NCI-H510A treated with DMSO at 0.1 percent for 48 hours (cell line): ENCODE measurements around the gene TBC1D10B.

Experiments used
- DNase-seq: peaks from one replicate; lab custom pipeline; 2025; lab: John Stamatoyannopoulos, UW

TBC1D10B gene

GRCh38 chr16:30374538-30374937 is 4.2 kb upstream of the TBC1D10B start, which contains the start of gene MYL11:
Gene MYL11 (plus strand): TSS chr16:30374802. CDS start chr16:30374858, 56 bp downstream.
- DNase-seq: no peak

DNA sequence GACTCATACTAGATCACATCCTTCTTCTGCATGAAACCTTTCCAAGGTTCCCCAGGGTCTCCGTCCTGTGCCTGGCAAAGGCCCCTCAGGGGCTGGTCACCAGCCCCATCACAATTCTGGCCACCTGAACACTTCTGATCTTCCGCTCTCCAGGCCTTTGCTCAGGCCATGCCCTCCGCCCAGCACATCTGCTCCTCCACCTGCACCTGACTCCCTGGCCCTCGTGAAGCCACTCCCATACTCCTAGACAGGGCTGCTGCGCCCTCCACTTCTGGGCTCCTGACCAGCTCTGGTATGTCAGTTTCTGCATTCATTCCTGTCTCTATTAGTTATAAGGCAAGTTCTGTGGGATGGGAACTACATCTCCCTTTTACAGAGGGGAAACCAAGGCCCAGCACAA is 2.4 kb upstream of the TBC1D10B start:
- peak; percentile 38 for DNase-seq

GRCh38 chr16:30372038-30372712 is 1.9 kb upstream of the TBC1D10B start:
- DNase-seq: no peak

- DNase-seq: no peak
Measured at GRCh38 chr16:30371248-30371816, 1.0 kb upstream of the TBC1D10B start.

DNA sequence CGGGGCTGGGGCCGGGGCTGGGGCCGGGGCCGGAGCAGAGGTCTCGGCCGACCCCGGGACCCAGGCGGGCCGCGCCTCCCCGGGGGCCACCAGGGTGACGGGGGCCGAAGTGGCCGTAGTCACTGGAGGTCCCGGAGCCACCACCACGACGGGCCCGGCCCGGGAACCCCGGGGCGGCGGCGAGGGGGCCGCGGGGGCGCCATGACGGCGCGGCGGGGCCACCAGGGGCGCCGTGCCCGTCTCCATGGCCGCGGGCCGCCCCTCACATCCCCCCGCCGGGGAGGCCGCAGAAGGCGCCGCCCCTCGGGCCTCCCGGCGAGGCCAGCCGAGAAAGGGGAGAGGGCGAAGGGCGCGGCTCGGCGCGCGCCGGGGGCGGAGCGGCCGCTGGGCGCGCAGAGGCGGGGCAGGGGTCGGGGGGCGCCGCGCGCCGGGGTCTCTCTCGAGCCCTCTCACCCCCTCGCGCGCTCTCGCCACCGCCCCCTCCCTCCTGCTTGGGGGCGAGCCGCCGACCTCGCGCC is 297 bp downstream of the TBC1D10B start:
- no peak for DNase-seq

- no peak for DNase-seq
Measured at GRCh38 chr16:30369091-30369937, 980 bp downstream of the TBC1D10B start.

DNA sequence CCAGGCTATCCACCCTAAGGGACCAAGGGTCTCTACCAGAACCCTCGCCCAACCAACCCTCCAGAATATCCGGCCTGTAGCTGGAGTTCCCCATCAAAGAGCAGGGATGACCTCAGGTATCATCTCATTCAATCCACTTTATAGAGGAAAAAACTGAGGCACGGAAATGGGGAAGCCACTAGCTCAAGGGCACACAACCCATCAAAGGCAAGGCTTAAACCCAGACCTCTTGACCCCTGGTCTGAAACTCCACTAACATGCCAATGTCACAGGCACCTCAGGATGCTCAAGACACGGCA is 1.6 kb downstream of the TBC1D10B start:
- no peak for DNase-seq

DNA sequence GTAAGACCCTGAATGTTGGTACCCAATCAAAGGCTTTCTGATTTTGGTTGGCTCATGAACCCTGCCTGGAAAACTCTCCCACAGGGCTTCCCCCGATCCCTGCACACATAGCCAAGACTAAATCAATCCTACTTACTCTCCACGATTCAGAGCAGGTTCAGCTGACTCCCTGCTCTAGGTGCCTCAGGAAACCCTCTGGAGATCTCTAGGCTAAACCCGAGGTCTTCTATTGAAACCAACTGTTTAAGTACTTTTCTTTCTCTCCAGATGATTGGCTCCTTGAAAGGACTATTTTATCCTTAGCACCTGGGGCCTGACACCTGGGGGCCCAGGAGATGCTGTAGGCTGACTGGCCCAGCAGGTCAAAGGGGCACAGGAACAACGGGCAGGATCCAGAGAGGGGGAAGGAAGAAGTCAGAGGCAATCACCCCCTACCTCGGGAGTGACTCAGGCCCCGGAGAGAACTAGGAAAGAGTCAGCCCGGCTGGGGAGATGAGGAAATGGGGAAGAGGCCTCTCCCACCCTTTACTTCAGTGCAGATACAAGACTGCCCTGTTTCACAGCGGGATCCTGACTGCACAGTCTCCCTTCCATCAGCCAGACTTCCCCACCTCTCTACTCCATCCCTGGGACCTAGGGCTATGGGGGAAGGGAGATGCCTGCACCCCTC is 2.0 kb downstream of the TBC1D10B start:
- peak; percentile 36 for DNase-seq

DNA sequence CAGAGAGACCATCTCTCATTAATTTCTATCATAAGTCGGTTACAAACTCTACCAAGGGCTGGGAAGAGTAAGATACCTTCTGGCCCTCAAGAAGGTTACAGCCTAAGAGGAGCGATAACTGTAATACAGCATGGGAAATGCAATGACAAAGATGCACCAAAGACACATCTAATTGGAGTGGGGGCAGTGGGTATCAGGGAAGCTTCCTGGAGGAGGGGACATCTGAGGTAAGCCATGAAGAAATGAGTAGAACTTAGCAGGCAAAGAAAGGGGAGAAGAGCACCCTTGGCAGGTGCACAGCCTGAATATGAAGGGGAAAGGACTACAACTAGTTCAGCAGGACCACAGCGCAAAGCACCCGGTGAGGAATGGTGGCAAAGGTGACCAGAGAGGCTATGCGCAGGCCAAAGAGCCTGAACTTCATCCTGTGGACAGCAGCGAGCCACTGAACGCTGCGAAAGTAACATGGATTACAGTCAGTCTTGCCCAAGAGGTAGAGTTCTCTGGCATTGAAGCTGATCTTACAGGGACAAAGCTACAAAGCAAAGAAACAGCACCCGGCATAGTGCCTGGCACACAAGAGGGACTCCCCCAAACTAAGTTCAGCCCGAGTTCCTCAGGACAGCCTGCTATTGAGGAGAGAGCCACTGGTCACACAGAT is 2.8 kb downstream of the TBC1D10B start:
- DNase-seq: no peak

DNA sequence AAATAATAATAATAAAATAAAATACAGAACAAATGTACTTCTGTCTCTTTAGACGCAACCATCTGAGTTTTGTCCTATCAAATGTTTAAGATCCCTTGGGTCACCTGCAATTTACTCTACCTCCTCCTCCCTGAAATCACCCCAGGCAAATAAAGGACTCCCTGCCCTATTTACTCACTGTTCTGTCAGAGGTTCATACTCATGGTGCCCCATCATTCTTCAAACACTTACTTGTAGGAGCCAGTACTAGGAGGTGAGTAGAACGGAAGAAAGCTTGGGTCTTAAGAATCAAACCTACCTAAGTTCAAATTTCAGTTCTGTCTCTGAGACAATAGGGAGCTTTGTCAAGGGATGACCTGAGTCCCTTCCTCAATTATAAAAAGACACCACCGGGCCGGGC is 3.8 kb downstream of the TBC1D10B start:
- no peak for DNase-seq

- no peak for DNase-seq
Measured at GRCh38 chr16:30365200-30365599, 5.1 kb downstream of the TBC1D10B start.

- no peak for DNase-seq
Measured at GRCh38 chr16:30361180-30361579, 9.1 kb downstream of the TBC1D10B start.

GRCh38 chr16:30359871-30360170 is 10.5 kb downstream of the TBC1D10B start:
- DNase-seq: no peak

GRCh38 chr16:30358990-30359870 is 11.1 kb downstream of the TBC1D10B start:
- DNase-seq: no peak

DNA sequence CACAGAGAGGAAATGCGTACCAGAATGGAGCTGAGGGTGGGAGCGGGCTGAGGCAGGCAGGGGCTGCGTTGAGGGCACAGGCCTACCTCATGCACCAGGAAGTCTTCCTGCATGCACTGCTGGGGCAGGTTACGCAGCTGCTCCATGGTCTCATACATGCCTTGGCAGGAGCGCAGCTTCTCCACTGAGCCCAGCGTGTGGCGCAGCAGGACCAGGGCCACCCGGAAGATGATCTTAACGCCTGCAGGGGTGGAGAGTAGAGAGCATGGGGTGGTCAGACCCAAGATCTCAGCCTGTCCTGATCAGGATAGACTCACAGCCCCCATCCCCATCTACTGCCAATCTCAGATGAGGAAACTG is 11.7 kb downstream of the TBC1D10B start:
- no peak for DNase-seq

- DNase-seq: no peak
Measured at GRCh38 chr16:30357715-30358576, 12.3 kb downstream of the TBC1D10B start.

DNA sequence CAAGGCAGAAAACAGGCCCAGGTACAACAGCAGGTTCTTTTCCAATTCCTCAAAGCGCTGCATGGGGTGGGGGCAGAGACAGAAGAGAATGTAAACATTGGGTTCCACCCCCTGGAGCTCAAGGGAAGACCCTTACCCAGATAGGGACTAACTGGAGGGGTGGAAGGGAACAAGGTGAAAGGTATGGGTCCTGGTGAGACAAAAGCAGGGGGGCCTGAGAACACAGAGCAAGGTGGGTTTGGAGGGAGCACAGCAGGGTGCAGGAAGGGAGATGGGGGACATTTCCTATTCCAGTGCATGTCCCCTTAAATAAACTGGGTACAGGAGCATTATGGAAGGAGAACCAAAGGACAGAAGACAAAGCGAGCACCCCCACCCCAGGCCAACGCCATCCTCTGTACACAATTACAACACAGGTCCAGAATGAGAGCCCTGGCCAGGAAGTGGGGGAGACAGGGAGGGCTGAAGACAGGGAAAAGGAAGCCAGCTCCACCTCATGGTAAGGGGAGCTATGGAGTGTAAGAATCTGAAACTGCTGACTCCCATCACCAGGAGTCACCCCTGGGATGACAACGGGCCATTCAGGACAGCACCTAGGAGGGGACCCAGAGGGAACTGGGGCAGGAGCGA is 13.1 kb downstream of the TBC1D10B start:
- no peak for DNase-seq

GRCh38 chr16:30356401-30357084 is 13.8 kb downstream of the TBC1D10B start:
- DNase-seq: peak; percentile 43

DNA sequence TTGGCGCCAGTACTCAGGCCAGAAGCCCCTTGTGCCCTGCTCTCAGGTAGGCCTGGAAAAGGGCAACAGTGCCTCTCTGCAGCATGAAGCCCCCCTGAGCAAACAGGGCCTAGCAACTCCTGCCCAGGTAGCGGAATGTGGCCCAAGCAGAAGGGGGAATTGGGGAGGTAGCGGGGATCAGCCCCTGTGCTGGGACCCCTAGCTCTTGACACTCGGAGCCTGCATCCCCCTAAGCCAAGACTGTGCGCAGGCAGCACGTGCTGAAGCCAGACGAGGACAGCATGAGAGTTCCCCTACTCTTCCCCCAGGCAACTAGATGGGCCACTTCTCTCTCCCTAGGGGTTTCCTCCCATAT is 14.4 kb downstream of the TBC1D10B start:
- DNase-seq: no peak
